ENCODE data around the gene GULP1.

DNA sequence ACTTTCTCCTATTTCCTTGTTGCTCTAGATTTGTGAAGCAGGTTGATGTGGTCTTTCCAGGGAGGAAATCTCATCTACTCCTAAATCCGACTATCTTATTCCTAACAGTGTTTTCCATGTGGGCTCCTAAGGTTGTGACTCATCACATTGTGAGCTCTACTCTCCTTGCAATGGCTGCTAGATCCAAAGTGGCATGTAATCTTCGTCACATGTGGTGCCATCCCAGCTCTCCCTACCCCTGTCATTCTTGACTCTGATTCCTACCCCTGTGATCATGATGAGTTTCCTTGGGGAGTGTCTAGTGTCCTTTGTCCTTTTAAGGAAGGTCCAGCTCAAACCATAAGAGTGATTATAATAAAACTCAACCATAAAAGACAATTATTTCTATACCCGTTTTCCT is 47.3 kb upstream of the GULP1 start:
- TF ChIP-seq EZH2 (IDR thresholded peaks at IDR 0.05; ENCODE audit: borderline replicate concordance, low read depth, low read length, severe bottlenecking), result no peak
- TF ChIP-seq, protein P1, sequence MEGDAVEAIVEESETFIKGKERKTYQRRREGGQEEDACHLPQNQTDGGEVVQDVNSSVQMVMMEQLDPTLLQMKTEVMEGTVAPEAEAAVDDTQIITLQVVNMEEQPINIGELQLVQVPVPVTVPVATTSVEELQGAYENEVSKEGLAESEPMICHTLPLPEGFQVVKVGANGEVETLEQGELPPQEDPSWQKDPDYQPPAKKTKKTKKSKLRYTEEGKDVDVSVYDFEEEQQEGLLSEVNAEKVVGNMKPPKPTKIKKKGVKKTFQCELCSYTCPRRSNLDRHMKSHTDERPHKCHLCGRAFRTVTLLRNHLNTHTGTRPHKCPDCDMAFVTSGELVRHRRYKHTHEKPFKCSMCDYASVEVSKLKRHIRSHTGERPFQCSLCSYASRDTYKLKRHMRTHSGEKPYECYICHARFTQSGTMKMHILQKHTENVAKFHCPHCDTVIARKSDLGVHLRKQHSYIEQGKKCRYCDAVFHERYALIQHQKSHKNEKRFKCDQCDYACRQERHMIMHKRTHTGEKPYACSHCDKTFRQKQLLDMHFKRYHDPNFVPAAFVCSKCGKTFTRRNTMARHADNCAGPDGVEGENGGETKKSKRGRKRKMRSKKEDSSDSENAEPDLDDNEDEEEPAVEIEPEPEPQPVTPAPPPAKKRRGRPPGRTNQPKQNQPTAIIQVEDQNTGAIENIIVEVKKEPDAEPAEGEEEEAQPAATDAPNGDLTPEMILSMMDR (IDR thresholded peaks at IDR 0.05; ENCODE audit: borderline replicate concordance, extremely low read depth, low read length, poor library complexity, severe bottlenecking), result no peak

All from DND-41 (cell line).